K562 (cell line): Measurements from ENCODE around the gene SSU72. TPM values are rescaled to one million over a fixed set of nuclear protein-coding genes. Genes with fewer than 3 reads are reported as not detected.
A peak's percentile ranks its signal among the peaks of the same experiment; 100 is the strongest.

Source experiments
- AFF4 ChIP-seq: sonication (generic); formaldehyde crosslinking; IDR thresholded peaks from 2 replicates; pipeline ENCODE4 v1.8.0; 2023; ENCODE audit warnings: mild to moderate bottlenecking, missing genetic modification reagents
- ELF1 ChIP-seq: fragments of 200-800 bp; sonication (Bioruptor generic); IDR thresholded peaks from 2 replicates; pipeline ENCODE4 v1.6.1; 2016; ENCODE audit warnings: missing genetic modification characterization, missing compliant biosample characterization
- ELF2 ChIP-seq: fragments of 250-450 bp; sonication (Bioruptor Pico); IDR thresholded peaks from 2 replicates; pipeline ENCODE4 v1.5.0; 2021; ENCODE audit warnings: mild to moderate bottlenecking
- ERF ChIP-seq: fragments of 450-650 bp; formaldehyde crosslinking; IDR thresholded peaks from 2 replicates; pipeline ENCODE4 v1.4.0; 2020; ENCODE audit warnings: mild to moderate bottlenecking, mixed read lengths
- HMG20B ChIP-seq: fragments of 250-450 bp; sonication (Bioruptor Pico); IDR thresholded peaks from 2 replicates; pipeline ENCODE4 v1.5.0; 2021; ENCODE audit warnings: mild to moderate bottlenecking
- HNRNPK ChIP-seq: fragments of 200-400 bp; formaldehyde crosslinking; IDR thresholded peaks from one replicate; pipeline ENCODE4 v1.6.1; 2018; ENCODE audit warnings: mild to moderate bottlenecking, low read depth, low read length; ENCODE audit not compliant: poor library complexity, severe bottlenecking
- MTA1 ChIP-seq: fragments of 450-650 bp; IDR thresholded peaks from 2 replicates; pipeline ENCODE4 v1.6.1; 2017; ENCODE audit warnings: borderline replicate concordance
- OTX1 ChIP-seq: fragments of 450-650 bp; formaldehyde crosslinking; IDR thresholded peaks from 2 replicates; pipeline ENCODE4 v1.4.0; 2022; ENCODE audit warnings: mild to moderate bottlenecking
- RREB1 ChIP-seq: fragments of 250-450 bp; sonication (Bioruptor Pico); IDR thresholded peaks from 2 replicates; pipeline ENCODE4 v1.4.0; 2020
- ZNF561 ChIP-seq: fragments of 450-650 bp; formaldehyde crosslinking; conservative IDR thresholded peaks from 2 replicates; pipeline ENCODE4 v1.4.0; 2020; ENCODE audit warnings: mild to moderate bottlenecking, moderate library complexity
- polyA plus RNA-seq, 8 experiments: library from polyadenylated mRNA; depleted of rRNA in 4 of 8; stranded (reverse) in 5 of 8; unstranded in 3 of 8; fragments of >200 nt; fragmentation: Nextera tagmentation in 2 of 8; fragmentation: Illumina TruSeq in 1 of 8; extraction: Ambion mirVana in 2 of 8; extraction: Trizol in 1 of 8; gene quantifications; 2 replicates each; pipeline versions ENCODE4 v1.2.1 to v1.2.3, GENCODE V29; 2011 to 2014; ENCODE audit warnings: inconsistent platforms in 1 of 8, missing spikeins in 1 of 8
- total RNA-seq, 7 experiments: library from RNA; depleted of rRNA in 6 of 7; stranded (reverse); fragments of >200 nt in 6 of 7; fragmentation: Illumina TruSeq in 2 of 7; extraction: Trizol in 2 of 7; gene quantifications; 2 replicates each; pipeline versions ENCODE4 v1.2.1 to v1.2.3, GENCODE V29; 2011 to 2021; ENCODE audit warnings: low replicate concordance in 1 of 7
- TF ChIP-seq, protein P1 (sequence below): fragments of 450-650 bp; IDR thresholded peaks from 2 replicates; pipeline ENCODE4 v1.6.1; 2018; ENCODE audit warnings: mild to moderate bottlenecking, low read depth; ENCODE audit not compliant: partially characterized antibody

Gene SSU72
- total and polyA plus RNA-seq, 9 of the 15 experiments (the other 6 are each of a cell fraction or from before 2014, with no cell fraction given) = 70.8 to 201 (median 94.6) TPM

- TF ChIP-seq AFF4 = no peak
- peak; percentile 45; the same call in 1 of the 2 replicates for TF ChIP-seq ELF2 (CRISPR knock-in tag)
- peak; percentile 96 for TF ChIP-seq ELF1
- TF ChIP-seq HNRNPK = no peak
- no peak for TF ChIP-seq ZNF561 (CRISPR knock-in tag)
- no peak for TF ChIP-seq OTX1 (CRISPR knock-in tag)
- peak; percentile 64; the same call in 1 of the 2 replicates for TF ChIP-seq RREB1
- TF ChIP-seq, protein P1, sequence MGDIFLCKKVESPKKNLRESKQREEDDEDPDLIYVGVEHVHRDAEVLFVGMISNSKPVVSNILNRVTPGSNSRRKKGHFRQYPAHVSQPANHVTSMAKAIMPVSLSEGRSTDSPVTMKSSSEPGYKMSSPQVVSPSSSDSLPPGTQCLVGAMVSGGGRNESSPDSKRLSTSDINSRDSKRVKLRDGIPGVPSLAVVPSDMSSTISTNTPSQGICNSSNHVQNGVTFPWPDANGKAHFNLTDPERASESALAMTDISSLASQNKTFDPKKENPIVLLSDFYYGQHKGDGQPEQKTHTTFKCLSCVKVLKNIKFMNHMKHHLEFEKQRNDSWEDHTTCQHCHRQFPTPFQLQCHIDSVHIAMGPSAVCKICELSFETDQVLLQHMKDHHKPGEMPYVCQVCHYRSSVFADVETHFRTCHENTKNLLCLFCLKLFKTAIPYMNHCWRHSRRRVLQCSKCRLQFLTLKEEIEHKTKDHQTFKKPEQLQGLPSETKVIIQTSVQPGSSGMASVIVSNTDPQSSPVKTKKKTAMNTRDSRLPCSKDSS = no peak
- no peak for TF ChIP-seq HMG20B (CRISPR knock-in tag)
- 0 out of 2 replicates have a peak, but pooled peaks have one; percentile 29 for TF ChIP-seq ERF (CRISPR knock-in tag)
- TF ChIP-seq MTA1 = peak; percentile 100
These were observed at the start of gene SSU72 (continued) for GRCh38 chr1:1574721-1575537.
